ENCODE results near the gene KCNMA1.
"Not testable (repeated sequence)": the region's sequence is repeated elsewhere in the genome, so short reads cannot be mapped to it uniquely, and the experiment has no call there.

The KCNMA1 gene

GRCh38 chr10:77604063-77604462 lies 33.5 kb downstream of the KCNMA1 start:
- DNase-seq (ENCODE audit: low read depth) = no peak

GRCh38 chr10:77603534-77603927 lies 34.1 kb downstream of the KCNMA1 start:
- DNase-seq (ENCODE audit: low read depth) = no peak

DNA sequence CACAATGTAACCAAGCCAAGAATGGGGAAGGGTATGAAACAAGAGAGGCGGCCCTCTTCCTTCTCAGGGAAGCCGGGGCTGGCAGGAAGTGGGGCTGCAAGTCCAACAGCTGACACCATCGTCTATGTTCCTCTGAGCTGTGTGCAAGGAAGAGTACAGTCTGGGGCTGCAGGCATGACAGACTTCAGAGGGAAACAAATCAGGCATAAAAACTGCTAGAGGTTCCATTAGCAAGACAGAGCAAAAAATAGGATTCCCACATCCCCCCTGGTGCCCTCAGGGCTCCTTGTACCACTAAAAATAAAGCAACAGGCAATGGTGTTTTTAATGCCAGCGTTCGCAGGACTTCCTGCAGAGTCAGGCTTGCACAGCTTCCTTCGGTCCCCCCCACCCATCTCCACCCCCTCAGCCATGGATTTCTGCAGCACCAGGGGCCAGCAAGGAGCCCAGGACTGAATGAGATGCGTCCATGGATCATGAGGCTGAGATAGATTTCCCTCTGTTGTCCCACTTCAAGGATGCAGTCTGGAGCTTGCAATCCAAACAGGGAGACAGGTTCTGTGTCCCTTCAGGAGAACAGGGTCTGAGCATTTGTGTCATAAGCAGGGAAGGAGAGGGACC lies 34.6 kb downstream of the KCNMA1 start:
- no peak for DNase-seq (ENCODE audit: low read depth)

- no peak for DNase-seq (ENCODE audit: low read depth)
These were observed 35.2 kb downstream of the KCNMA1 start for GRCh38 chr10:77602231-77602912.

DNA sequence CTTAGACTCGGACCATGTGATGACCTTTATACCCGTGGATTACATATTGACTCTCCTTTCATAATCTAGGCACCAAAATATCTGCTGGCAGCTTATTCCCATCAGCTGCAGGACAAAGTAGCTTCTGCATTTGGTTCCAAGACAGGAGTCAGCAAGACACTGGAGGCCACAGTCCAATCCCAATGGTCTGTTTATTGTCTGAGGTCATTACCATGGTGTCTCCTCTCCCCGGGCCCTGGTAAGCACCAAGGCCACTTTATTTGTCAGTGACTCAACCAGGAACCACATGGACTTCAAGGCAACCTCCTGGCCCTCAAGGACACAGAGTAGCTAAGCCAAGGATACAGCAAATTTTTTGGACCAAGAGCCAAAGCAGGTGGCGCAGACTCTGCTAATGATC lies 36.1 kb downstream of the KCNMA1 start:
- DNase-seq (ENCODE audit: low read depth) = no peak

DNA sequence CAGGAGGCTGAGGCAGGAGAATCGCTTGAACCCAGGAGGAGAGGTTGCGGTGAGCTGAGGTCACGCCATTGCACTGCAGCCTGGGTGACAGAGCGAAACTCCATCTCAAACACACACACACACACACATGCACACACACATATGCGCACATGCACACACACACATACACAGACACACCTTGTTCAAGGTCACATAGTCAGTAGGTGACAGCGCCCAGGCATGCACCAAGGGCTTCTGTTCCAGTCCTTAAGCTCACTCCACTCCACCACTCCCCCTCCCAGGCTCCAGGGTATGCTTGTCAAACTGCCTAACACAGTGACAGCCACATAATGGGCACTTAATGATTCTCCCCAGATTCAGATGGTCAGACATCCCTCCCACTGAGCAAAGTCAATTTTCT lies 37.0 kb downstream of the KCNMA1 start:
- DNase-seq (ENCODE audit: low read depth) = no peak

GRCh38 chr10:77599651-77600050 lies 38.0 kb downstream of the KCNMA1 start:
- DNase-seq (ENCODE audit: low read depth) = no peak

DNA sequence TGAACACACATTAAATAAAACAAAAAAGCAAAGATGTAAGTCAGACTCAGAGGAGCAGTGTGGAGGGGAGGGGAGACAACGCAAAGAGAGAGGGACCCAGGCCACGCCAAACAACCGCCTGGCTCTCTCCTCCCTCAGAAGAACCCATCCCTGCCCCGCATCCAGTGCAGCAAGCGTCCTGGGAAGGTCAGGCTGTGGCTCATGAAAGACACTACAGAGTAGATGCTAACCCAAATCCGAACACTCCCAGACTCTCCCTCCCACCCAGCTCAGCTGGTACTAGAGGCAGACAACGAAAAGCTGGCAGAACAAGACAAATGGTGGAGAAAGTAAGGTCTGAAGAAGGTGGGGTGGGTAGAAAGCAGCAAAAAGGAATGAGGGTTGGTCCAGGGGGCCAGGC lies 39.0 kb downstream of the KCNMA1 start:
- DNase-seq (ENCODE audit: low read depth) = no peak

DNA sequence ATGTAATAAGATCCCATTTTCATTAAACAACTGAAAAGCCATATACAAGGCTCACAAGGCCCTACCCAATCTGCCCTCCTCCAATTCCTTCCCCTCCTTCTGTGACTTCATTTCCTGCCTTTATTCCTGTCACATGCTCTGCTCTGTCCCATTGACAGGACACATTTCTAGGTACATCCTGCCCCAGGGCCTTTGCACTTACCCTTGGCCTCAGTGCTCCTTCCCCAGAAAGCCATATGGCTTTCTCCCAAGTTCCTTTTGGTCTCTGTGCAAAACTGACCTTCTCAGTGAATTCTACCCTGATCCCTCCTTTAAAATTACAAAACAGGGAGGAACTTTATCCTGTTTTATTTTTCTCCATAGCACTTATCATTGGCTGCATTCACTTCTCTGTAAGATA lies 40.0 kb downstream of the KCNMA1 start:
- no peak for DNase-seq (ENCODE audit: low read depth)

DNA sequence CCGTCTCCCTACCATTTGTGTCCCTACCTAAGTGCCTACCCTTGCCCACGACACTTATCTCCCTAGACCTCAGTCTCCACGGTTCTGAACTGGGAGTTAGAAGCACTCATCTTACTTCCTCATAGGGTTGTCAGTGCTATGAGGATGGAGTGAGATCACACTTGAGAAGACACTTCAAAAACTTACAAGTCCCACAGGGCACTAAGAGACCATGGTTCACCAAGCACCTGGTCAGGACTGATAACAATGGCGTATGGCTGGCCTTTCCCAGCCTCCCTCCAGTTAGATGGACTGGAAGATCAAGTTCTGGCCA lies 43.2 kb downstream of the KCNMA1 start:
- DNase-seq (ENCODE audit: low read depth) = no peak

DNA sequence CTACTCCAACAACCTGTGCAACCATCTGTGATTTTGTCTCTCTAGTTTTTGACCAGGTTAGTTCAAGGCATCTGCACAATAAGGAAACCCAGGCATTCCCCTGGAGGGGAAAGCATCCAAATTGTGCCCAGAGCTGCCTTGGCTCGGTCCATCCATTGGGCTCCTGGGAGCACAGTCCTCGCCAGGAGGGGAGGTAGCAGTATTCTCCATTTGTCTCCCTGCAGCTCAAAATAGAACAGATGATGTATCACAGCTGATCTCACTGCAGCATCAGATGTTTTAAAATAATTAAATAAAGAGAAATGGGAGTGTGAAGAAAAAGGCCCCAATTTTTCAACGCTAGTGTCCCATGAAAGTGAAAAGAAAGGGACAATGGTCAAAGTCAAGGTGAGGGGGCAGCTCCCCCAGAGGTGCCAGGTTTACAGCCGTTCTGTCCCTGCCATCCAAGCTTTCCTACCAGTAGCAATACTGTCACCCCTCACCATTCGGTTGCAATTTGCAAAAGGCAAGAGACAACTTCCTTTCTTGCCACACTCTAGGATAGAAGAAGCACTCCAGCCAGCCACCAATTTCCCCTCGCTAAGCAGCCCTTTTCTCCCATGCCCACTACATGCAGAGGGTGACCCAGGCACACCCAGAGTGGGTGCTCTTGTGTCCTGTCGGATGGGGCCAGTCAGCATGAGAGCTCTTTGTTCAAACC lies 43.7 kb downstream of the KCNMA1 start:
- DNase-seq (ENCODE audit: low read depth) = no peak

- no peak for DNase-seq (ENCODE audit: low read depth)
These were observed 44.5 kb downstream of the KCNMA1 start for GRCh38 chr10:77592946-77593636.

- no peak for DNase-seq (ENCODE audit: low read depth)
These were observed 45.1 kb downstream of the KCNMA1 start for GRCh38 chr10:77592510-77592909.

GRCh38 chr10:77591238-77591880 lies 46.2 kb downstream of the KCNMA1 start:
- no peak for DNase-seq (ENCODE audit: low read depth)

DNA sequence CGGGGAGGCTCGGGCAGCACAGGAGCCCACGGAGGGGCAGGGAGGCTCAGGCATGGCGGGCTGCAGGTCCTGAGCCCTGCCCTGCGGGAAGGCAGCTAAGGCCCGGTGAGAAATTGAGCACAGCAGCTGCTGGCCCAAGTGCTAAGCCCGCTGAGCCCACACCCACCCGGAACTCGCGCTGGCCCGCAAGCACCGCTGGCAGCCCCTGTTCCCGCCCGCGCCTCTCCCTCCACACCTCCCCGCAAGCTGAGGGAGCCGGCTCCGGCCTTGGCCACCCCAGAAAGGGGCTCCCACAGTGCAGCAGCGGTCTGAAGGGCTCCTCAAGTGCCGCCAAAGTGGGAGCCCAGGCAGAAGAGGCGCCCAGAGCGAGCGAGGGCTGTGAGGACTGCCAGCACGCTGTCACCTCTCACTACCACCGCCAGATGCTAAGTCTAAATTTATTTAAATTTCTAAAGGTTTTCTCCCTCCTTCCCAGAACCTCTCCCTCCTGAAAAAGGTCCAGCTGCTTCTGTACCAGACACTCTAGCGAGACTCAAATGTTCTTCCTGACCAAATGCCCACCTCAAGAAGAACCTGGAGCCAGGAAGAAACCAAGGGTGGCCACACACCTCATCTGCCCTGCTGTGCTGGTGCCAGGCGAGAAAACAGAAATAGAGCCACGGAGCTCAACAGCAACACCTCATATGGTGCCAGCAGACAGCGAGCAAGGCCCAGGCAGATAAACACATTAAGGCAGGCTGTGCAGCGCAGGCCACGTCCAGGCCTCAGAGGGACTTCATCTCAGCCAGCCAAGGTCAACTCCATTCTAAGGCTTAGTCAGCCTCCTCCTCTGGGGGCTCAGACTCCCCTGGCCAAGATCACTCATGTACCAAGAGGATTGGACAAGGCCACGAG lies 47.0 kb downstream of the KCNMA1 start:
- DNase-seq (ENCODE audit: low read depth) = no peak

DNA sequence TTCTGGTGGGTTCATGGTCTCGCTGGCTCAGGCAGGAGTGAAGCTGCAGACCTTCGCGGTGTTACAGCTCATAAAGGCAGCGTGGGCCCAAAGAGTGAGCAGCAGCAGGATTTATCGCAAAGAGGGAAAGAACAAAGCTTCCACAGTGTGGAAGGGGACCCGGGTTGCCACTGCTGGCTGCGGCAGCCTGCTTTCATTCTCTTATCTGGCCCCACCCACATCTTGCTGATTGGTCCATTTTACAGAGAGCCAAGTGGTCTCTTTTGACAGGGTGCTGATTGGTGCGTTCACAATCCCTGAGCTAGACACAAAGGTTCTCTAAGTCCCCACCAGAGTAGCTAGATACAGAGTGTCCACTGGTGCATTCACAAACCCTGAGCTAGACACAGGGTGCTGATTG lies 47.9 kb downstream of the KCNMA1 start:
- not testable (repeated sequence) for DNase-seq (ENCODE audit: low read depth)

GRCh38 chr10:77588886-77589285 lies 48.7 kb downstream of the KCNMA1 start:
- DNase-seq (ENCODE audit: low read depth) = no peak

GRCh38 chr10:77587416-77587790 lies 50.2 kb downstream of the KCNMA1 start:
- DNase-seq (ENCODE audit: low read depth) = no peak

- DNase-seq (ENCODE audit: low read depth) = no peak
These were observed 50.7 kb downstream of the KCNMA1 start for GRCh38 chr10:77586719-77587415.

DNA sequence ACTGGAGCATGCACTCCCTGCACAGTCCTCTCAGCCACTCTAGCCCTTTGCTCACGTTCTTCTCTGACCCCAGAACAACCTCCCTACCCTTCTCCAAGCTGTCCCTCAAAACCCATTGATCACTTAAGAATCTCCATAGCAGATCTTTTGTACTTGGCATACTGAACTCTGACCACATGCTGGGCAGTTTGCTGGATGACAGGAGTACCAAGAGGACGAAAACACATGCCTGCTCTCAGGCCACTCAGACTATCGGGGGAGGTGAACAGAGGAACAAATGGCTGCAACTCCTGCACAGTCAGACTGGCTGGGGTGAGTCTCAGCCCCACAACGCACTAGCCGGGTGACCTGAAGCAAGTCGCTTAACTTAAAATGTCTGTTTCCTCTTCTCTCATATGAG lies 52.7 kb downstream of the KCNMA1 start:
- DNase-seq (ENCODE audit: low read depth) = no peak

- no peak for DNase-seq (ENCODE audit: low read depth)
These were observed 54.1 kb downstream of the KCNMA1 start for GRCh38 chr10:77583527-77583926.
